Epithelial cell of esophagus (primary cell): ENCODE results near the gene STMP1.
A peak's percentile ranks its signal among the peaks of the same experiment; 100 is the strongest.

Experiments used
- DNase-seq: peaks from one replicate; pipeline ENCODE4 v3.0.0; 2010; ENCODE audit warnings: low read depth
- H3K4me3 ChIP-seq: 2 replicates; pipeline ENCODE4 v1.5.1; 2011; ENCODE audit warnings: mild to moderate bottlenecking, low read length, control low read depth
- CTCF ChIP-seq: IDR thresholded peaks from 2 replicates; pipeline ENCODE4 v1.5.1; 2011; ENCODE audit warnings: low read depth, mild to moderate bottlenecking, low read length, control low read depth, inconsistent platforms; ENCODE audit not compliant: insufficient read depth; ENCODE audit errors: missing control alignments

STMP1 gene

GRCh38 chr7:135650831-135651573 lies 11.3 kb upstream of the STMP1 start:
- TF ChIP-seq CTCF = no peak
- no peak for DNase-seq
- no peak overlapping the region for H3K4me3 ChIP-seq

DNA sequence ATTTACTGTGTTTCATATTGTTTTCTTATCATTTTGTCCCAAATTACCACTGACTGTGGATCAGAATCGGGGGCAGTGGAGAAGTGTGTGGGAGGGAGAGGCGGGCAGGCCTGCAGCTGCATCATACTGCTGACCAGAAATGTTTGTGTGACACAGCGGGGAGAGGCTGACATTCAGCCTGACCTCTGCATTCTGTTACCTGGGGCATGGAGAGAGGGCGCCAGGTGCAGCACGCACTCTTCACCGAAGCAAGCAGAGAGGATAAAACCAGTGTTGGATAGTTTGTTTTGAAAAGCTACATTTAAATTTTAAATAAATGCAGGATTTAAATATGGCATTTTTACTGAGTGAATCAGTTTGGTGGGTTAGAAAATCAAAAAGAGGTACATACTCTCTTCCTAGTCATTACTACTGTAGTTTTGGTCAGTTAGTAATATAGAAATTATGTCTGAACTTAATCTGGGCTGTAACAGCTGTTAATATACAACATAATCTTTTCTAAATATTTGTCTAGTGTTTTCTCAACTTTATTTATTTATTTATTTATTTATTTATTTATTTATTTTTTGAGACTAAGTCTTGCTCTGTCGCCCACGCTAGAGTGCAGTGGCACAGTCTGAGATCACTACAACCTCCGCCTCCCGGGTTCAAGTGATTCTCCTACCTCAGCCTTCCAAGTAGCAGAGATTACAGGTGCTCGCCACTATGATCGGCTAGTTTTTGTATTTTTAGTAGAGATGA lies 8.8 kb upstream of the STMP1 start:
- no peak for DNase-seq
- TF ChIP-seq CTCF = no peak
- no peak overlapping the region for H3K4me3 ChIP-seq

- no peak for TF ChIP-seq CTCF
- no peak overlapping the region for H3K4me3 ChIP-seq
- DNase-seq = no peak
These were observed 3.8 kb upstream of the STMP1 start for GRCh38 chr7:135658564-135658963.

- DNase-seq = no peak
- no peak overlapping the region for H3K4me3 ChIP-seq
- no peak for TF ChIP-seq CTCF
These were observed 3.0 kb upstream of the STMP1 start for GRCh38 chr7:135659159-135659846.

GRCh38 chr7:135661311-135662122 lies 797 bp upstream of the STMP1 start:
- peak overlapping the region; percentile 83 for H3K4me3 ChIP-seq
- TF ChIP-seq CTCF = no peak
- DNase-seq = peak; percentile 91

- no peak for TF ChIP-seq CTCF
- no peak for DNase-seq
These were observed 266 bp upstream of the STMP1 start for GRCh38 chr7:135662123-135662372.

More at GRCh38 chr7:135662123-135662372, 266 bp upstream of the STMP1 start:
- peak overlapping the region; percentile 83 for H3K4me3 ChIP-seq
